ENCODE results near the gene GPATCH11. TPM values are rescaled to one million over a fixed set of nuclear protein-coding genes. Genes with fewer than 3 reads are reported as not detected.

The GPATCH11 gene
- total RNA-seq, 1 donor, result 8.5 TPM

- DNase-seq (ENCODE audit: low read depth), result no peak
- no peak overlapping the region for H3K4me3 ChIP-seq (ENCODE audit: low read depth, low read length)
- TF ChIP-seq CTCF (IDR thresholded peaks at IDR 0.05; ENCODE audit: insufficient read depth, low read length), result no peak
These were observed 34.8 kb downstream of the GPATCH11 start for GRCh38 chr2:37119157-37119556.

- H3K4me3 ChIP-seq (ENCODE audit: low read depth, low read length), result no peak overlapping the region
- TF ChIP-seq CTCF (IDR thresholded peaks at IDR 0.05; ENCODE audit: insufficient read depth, low read length), result no peak
- DNase-seq (ENCODE audit: low read depth), result no peak
These were observed 41.1 kb downstream of the GPATCH11 start for GRCh38 chr2:37125416-37125815.

- no peak for TF ChIP-seq CTCF (IDR thresholded peaks at IDR 0.05; ENCODE audit: insufficient read depth, low read length)
- DNase-seq (ENCODE audit: low read depth), result no peak
- no peak overlapping the region for H3K4me3 ChIP-seq (ENCODE audit: low read depth, low read length)
These were observed 48.6 kb downstream of the GPATCH11 start for GRCh38 chr2:37132914-37133313.

- no peak for TF ChIP-seq CTCF (IDR thresholded peaks at IDR 0.05; ENCODE audit: insufficient read depth, low read length)
- no peak for DNase-seq (ENCODE audit: low read depth)
These were observed 58.2 kb downstream of the GPATCH11 start for GRCh38 chr2:37142546-37142945.

GRCh38 chr2:37143974-37144373 lies 59.7 kb downstream of the GPATCH11 start:
- no peak for DNase-seq (ENCODE audit: low read depth)
- no peak overlapping the region for H3K4me3 ChIP-seq (ENCODE audit: low read depth, low read length)
- TF ChIP-seq CTCF (IDR thresholded peaks at IDR 0.05; ENCODE audit: insufficient read depth, low read length), result no peak

More at GRCh38 chr2:37142546-37142945, 58.2 kb downstream of the GPATCH11 start:
- H3K4me3 ChIP-seq (ENCODE audit: low read depth, low read length), result no peak overlapping the region

- no peak for TF ChIP-seq CTCF (IDR thresholded peaks at IDR 0.05; ENCODE audit: insufficient read depth, low read length)
- no peak overlapping the region for H3K4me3 ChIP-seq (ENCODE audit: low read depth, low read length)
- DNase-seq (ENCODE audit: low read depth), result no peak
These were observed 61.7 kb downstream of the GPATCH11 start for GRCh38 chr2:37146062-37146461.

GRCh38 chr2:37148325-37148724 lies 64.0 kb downstream of the GPATCH11 start:
- TF ChIP-seq CTCF (IDR thresholded peaks at IDR 0.05; ENCODE audit: insufficient read depth, low read length), result no peak
- H3K4me3 ChIP-seq (ENCODE audit: low read depth, low read length), result no peak overlapping the region
- no peak for DNase-seq (ENCODE audit: low read depth)

Data from fibroblast of the aortic adventitia (primary cell).